Measurements from ENCODE around the gene FLYWCH2.

The FLYWCH2 gene

DNA sequence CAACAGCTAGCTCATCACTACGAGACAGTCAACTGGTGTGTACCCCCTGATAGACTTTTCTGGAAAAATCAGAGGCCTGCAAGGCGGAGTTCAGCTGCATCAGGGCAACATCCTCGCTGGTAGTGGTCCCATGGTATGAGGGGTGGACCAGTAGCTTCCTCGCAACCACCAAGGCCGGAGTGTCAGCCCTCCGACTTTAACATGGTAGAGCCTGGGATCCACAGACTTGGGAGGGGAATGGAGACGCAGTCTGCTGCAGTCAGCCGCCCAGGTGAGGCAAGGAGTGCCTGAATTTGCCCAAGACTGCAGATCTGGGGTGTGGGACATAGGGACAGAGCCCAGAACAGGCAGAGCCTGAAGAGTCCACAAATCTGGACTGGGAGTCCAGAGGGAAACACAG is 39.5 kb upstream of the FLYWCH2 start:
- no peaks in the 10 kb centered on the region for H3K4me1 Mint-ChIP-seq
- no peak overlapping the region for H3K4me3 Mint-ChIP-seq
- H3K36me3 Mint-ChIP-seq (ENCODE audit: low read depth): no peaks in the 10 kb centered on the region
- TF ChIP-seq, protein P1, sequence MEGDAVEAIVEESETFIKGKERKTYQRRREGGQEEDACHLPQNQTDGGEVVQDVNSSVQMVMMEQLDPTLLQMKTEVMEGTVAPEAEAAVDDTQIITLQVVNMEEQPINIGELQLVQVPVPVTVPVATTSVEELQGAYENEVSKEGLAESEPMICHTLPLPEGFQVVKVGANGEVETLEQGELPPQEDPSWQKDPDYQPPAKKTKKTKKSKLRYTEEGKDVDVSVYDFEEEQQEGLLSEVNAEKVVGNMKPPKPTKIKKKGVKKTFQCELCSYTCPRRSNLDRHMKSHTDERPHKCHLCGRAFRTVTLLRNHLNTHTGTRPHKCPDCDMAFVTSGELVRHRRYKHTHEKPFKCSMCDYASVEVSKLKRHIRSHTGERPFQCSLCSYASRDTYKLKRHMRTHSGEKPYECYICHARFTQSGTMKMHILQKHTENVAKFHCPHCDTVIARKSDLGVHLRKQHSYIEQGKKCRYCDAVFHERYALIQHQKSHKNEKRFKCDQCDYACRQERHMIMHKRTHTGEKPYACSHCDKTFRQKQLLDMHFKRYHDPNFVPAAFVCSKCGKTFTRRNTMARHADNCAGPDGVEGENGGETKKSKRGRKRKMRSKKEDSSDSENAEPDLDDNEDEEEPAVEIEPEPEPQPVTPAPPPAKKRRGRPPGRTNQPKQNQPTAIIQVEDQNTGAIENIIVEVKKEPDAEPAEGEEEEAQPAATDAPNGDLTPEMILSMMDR (IDR thresholded peaks at IDR 0.05; ENCODE audit: unreplicated experiment in 3 of 3): no peak
- H3K9me3 Mint-ChIP-seq: no peaks in the 10 kb centered on the region
- no peak overlapping the region for H3K27ac Mint-ChIP-seq
- peaks cover 28% of the 10 kb centered on the region for H3K27me3 Mint-ChIP-seq (ENCODE audit: low read depth)

DNA sequence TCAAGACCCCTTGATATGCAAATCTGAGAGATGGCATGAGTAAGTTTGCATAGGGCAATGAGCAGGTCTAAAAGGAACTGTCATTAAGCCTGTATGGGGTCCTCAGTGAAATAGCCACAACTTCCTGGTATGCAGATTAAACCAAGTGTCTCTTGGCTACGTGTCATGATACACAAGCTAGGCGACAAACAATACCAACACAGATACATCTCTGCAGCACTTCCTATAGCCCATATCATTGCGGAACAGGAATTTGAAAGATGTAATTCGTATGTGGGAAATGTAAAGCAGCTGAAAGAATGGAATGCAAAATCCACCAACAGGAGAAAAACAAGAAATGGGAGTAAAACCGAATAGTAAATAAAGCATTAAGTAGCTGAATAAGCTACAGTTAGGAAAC is 37.9 kb upstream of the FLYWCH2 start:
- Mint-ChIP-seq H3K36me3 (ENCODE audit: low read depth) (no peaks in the 10 kb centered on the region), H3K27me3 (ENCODE audit: low read depth) (peaks cover 38% of the 10 kb centered on the region), H3K4me3 (no peak overlapping the region), H3K9me3 (no peaks in the 10 kb centered on the region), H3K4me1 (no peaks in the 10 kb centered on the region), H3K27ac (no peak overlapping the region)
- TF ChIP-seq, protein P1 (IDR thresholded peaks at IDR 0.05; ENCODE audit: unreplicated experiment in 3 of 3): no peak

GRCh38 chr16:2846511-2847310 is 36.3 kb upstream of the FLYWCH2 start:
- Mint-ChIP-seq H3K4me3 (no peak overlapping the region), H3K4me1 (no peaks in the 10 kb centered on the region), H3K27ac (no peak overlapping the region), H3K27me3 (ENCODE audit: low read depth) (peaks cover 37% of the 10 kb centered on the region), H3K9me3 (no peaks in the 10 kb centered on the region), H3K36me3 (ENCODE audit: low read depth) (no peaks in the 10 kb centered on the region)
- TF ChIP-seq, protein P1 (IDR thresholded peaks at IDR 0.05; ENCODE audit: unreplicated experiment in 3 of 3): no peak

- Mint-ChIP-seq H3K4me3 (no peak overlapping the region), H3K27me3 (ENCODE audit: low read depth) (peaks cover 33% of the 10 kb centered on the region), H3K4me1 (no peaks in the 10 kb centered on the region), H3K36me3 (ENCODE audit: low read depth) (no peaks in the 10 kb centered on the region), H3K9me3 (peaks cover 3% of the 10 kb centered on the region), H3K27ac (no peak overlapping the region)
- TF ChIP-seq, protein P1 (IDR thresholded peaks at IDR 0.05; ENCODE audit: unreplicated experiment in 3 of 3): no peak
Measured at GRCh38 chr16:2848933-2849725, 33.9 kb upstream of the FLYWCH2 start.

DNA sequence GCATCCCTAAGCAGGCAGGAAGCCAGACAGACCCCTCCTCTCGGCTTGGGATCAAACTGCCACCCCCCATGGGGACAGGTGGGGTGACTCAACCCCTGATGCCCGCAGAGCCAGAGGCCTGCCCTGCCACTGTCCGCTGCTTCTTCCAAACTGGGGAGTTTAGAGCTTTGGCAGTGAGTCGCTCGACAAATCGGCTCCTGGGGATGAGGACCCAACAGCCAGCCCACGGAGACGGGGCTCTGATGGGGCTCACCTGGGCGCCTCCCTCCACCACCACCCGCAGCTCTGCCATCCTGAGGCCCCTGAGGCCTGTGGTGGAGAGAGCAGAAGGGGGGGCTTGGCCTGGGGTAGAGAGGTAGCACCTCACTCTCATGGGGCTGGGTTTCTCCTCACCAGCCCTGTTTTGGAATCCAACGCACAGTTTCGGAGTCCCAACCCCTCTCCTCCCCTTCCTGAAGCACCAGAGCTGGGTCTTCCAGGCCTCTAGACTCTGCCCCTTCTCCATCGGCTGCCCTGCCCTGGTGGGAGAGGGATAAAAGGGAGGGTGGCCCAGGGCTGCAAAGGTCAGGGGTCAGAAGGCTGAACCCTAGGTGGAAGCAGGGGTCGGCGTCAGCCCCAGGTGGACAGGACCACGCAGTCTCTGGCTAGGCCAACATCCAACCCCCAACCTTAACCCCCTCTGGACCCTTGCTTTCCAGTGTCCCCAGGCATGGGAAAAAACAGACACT is 30.8 kb upstream of the FLYWCH2 start:
- no peak overlapping the region for H3K27ac Mint-ChIP-seq
- no peaks in the 10 kb centered on the region for H3K36me3 Mint-ChIP-seq (ENCODE audit: low read depth)
- no peak overlapping the region for H3K4me3 Mint-ChIP-seq
- TF ChIP-seq, protein P1 (IDR thresholded peaks at IDR 0.05; ENCODE audit: unreplicated experiment in 3 of 3): no peak
- peaks cover 47% of the 10 kb centered on the region for H3K27me3 Mint-ChIP-seq (ENCODE audit: low read depth)
- peaks cover 10% of the 10 kb centered on the region for H3K9me3 Mint-ChIP-seq
- no peaks in the 10 kb centered on the region for H3K4me1 Mint-ChIP-seq

All from nephron (organoid).